NCI-H2107 treated with DMSO at 0.1 percent for 48 hours (cell line): ENCODE measurements around the gene ZNF771.
"Not testable (repeated sequence)": the region's sequence is repeated elsewhere in the genome, so short reads cannot be mapped to it uniquely, and the experiment has no call there.

Source experiments
- DNase-seq: peaks from one replicate; lab custom pipeline; 2025; ENCODE audit not compliant: unreplicated experiment; lab: John Stamatoyannopoulos, UW

The ZNF771 gene

GRCh38 chr16:30458561-30459394 is 51.4 kb downstream of the ZNF771 start:
- no peak for DNase-seq

- no peak for DNase-seq
Measured at GRCh38 chr16:30459456-30459855, 52.0 kb downstream of the ZNF771 start.

DNA sequence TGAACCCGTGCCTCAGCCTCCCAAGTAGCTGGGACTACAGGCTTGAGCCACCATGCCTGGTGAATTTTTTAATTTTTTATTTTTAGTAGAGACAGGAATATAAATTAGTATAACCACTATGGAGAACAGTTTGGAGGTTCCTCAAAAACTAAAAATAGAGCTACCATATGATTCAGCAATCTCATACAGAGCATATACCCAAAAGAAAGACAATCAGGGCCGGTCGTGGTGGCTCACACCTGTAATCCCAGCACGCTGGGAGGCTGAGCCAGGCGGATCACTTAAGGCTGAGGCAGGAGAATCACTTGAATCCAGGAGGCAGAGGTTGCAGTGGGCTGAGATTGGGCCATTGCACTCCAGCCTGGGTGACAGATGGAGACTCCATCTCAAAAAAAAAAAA is 54.0 kb downstream of the ZNF771 start:
- DNase-seq = not testable (repeated sequence)

DNA sequence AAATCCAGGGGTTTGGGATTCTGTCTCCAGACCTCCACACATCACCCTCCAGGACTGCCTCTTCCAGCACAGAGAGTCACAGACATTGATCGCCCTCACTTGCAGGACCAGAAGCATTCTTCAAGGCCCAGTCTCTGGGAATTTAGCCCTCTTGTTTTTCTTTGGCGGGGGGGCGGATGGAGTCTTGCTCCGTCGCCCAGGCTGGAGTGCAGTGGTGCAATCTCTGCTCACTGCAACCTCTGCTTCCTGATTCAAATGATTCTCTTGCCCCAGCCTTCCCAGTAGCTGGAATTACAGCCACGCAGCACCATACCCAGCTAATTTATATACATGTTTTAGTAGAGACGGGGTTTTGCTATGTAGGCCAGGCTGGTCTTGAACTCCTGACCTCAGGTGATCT is 56.7 kb downstream of the ZNF771 start:
- DNase-seq = no peak
